PC-3 (cell line): Measurements from ENCODE around the gene SYNE1. TPM values are rescaled to one million over a fixed set of nuclear protein-coding genes. Genes with fewer than 3 reads are reported as not detected.
"Not testable (repeated sequence)": the region's sequence is repeated elsewhere in the genome, so short reads cannot be mapped to it uniquely, and the experiment has no call there.

Source experiments
- ATAC-seq: fragments of 200-7000 bp; cut with Tn5 transposase; 2 replicates; pipeline ENCODE4 v1.9.1; 2020; ENCODE audit warnings: mild to moderate bottlenecking, moderate library complexity
- BruUV-seq: library from RNA; stranded (reverse); fragments of 400-500 nt; replicated peaks from 2 replicates; lab custom pipeline; 2021; lab: Mats Ljungman, UMichigan
- CTCF ChIA-PET: fragments of 300-600 bp; sonication (Branson Sonifier 250); formaldehyde crosslinking; loops from one replicate; lab custom pipeline; 2022; ENCODE audit warnings: antibody characterized with exemption; lab: Charles Lee
- POLR2A ChIA-PET: fragments of 300-600 bp; sonication (Branson Sonifier 250); formaldehyde crosslinking; loops from one replicate; lab custom pipeline; 2022; ENCODE audit warnings: antibody characterized with exemption; ENCODE audit not compliant: unreplicated experiment; lab: Charles Lee
- DNase-seq: peaks from one replicate; pipeline ENCODE4 v3.0.0-alpha.2; 2015
- H2AFZ ChIP-seq: fragments of 300-600 bp; sonication (generic); 2 replicates; pipeline ENCODE4 v1.6.0; 2016; ENCODE audit warnings: antibody characterized with exemption, low read length
- H3F3A ChIP-seq: fragments of 300-600 bp; sonication (generic); one replicate; pipeline ENCODE4 v1.6.0; 2017; ENCODE audit warnings: antibody characterized with exemption, low read length, control low read depth, mild to moderate bottlenecking; ENCODE audit not compliant: unreplicated experiment
- H3K27ac ChIP-seq: fragments of 300-600 bp; sonication (generic); 2 replicates; pipeline ENCODE4 v1.5.1; 2016; ENCODE audit warnings: mild to moderate bottlenecking, low read length
- H3K27me3 ChIP-seq: fragments of 300-600 bp; sonication (generic); 2 replicates; pipeline ENCODE4 v1.6.1; 2016; ENCODE audit warnings: low read length, mixed read lengths
- H3K36me3 ChIP-seq: fragments of 300-600 bp; sonication (generic); 2 replicates; pipeline ENCODE4 v1.6.1; 2016; ENCODE audit warnings: low read depth, mixed run types, low read length, mixed read lengths
- H3K4me1 ChIP-seq: fragments of 300-600 bp; sonication (generic); 2 replicates; pipeline ENCODE4 v1.5.1; 2016; ENCODE audit warnings: low read length; ENCODE audit not compliant: insufficient read depth
- H3K4me2 ChIP-seq: fragments of 300-600 bp; sonication (generic); 2 replicates; pipeline ENCODE4 v1.6.0; 2016; ENCODE audit warnings: low read length
- H3K4me3 ChIP-seq: fragments of 300-600 bp; sonication (generic); 2 replicates; pipeline ENCODE4 v1.5.1; 2016; ENCODE audit warnings: mild to moderate bottlenecking, low read length, mixed read lengths
- H3K79me2 ChIP-seq: fragments of 300-600 bp; sonication (generic); 2 replicates; pipeline ENCODE4 v1.6.1; 2017; ENCODE audit warnings: low read length, mixed read lengths
- H3K9ac ChIP-seq: fragments of 300-600 bp; sonication (generic); 2 replicates; pipeline ENCODE4 v1.6.0; 2016; ENCODE audit warnings: mild to moderate bottlenecking, low read length
- H3K9me2 ChIP-seq: fragments of 300-600 bp; sonication (generic); replicated peaks from 2 replicates; pipeline ENCODE4 v1.6.1; 2016; ENCODE audit warnings: mixed run types, low read length, mixed read lengths
- H3K9me3 ChIP-seq: fragments of 300-600 bp; sonication (generic); 2 replicates; pipeline ENCODE4 v1.6.1; 2016; ENCODE audit warnings: low read length, mixed read lengths
- H4K20me1 ChIP-seq: fragments of 300-600 bp; sonication (generic); 2 replicates; pipeline ENCODE4 v1.6.1; 2016; ENCODE audit warnings: low read length, mixed read lengths
- CTCF ChIP-seq: fragments of 300-600 bp; sonication (generic); conservative IDR thresholded peaks from 2 replicates; pipeline ENCODE4 v1.5.1; 2017; ENCODE audit warnings: antibody characterized with exemption, low read depth, mild to moderate bottlenecking, low read length
- EZH2 ChIP-seq: fragments of 300-600 bp; sonication (generic); IDR thresholded peaks from one replicate; pipeline ENCODE4 v1.6.1; 2017; ENCODE audit warnings: antibody characterized with exemption, mild to moderate bottlenecking, low read length; ENCODE audit not compliant: unreplicated experiment
- EZH2phosphoT487 ChIP-seq: fragments of 300-600 bp; sonication (generic); IDR thresholded peaks from 2 replicates; pipeline ENCODE4 v1.6.1; 2018; ENCODE audit warnings: mild to moderate bottlenecking, antibody characterized with exemption, low read length, borderline replicate concordance
- intact Hi-C: fragments of 100-400 bp; cut with micrococcal nuclease; formaldehyde crosslinking; loops from 2 replicates; pipeline ENCODE4 v1.9.0; 2023
- total RNA-seq: library from RNA; depleted of rRNA; stranded (reverse); fragments of >200 nt; gene quantifications from 2 replicates; pipeline ENCODE4 v1.2.3, GENCODE V29; 2014

SYNE1 gene
- total RNA-seq, 1 experiment from 2014 or later, result 16.7 TPM

GRCh38 chr6:152499931-152500330 is 137.2 kb downstream of the SYNE1 start:
- H3K4me1 ChIP-seq, result peaks cover 17% of the 10 kb centered on the region
- H3K27ac ChIP-seq, result no peak overlapping the region
- H3K4me2 ChIP-seq, result no peak overlapping the region
- ATAC-seq (no peak), DNase-seq (no peak)
- H2AFZ ChIP-seq, result no peak overlapping the region
- H3F3A ChIP-seq, result no peaks in the 10 kb centered on the region
- TF ChIP-seq EZH2 (no peak), CTCF (no peak), EZH2phosphoT487 (no peak)
- ChIA-PET CTCF (no interaction called here), POLR2A (no interaction called here)
- H3K9ac ChIP-seq, result no peak overlapping the region
- H3K79me2 ChIP-seq, result no peaks in the 10 kb centered on the region
- no peaks in the 10 kb centered on the region for H3K36me3 ChIP-seq
- no peaks in the 10 kb centered on the region for H3K9me3 ChIP-seq
- no peaks in the 10 kb centered on the region for H3K9me2 ChIP-seq
- H3K4me3 ChIP-seq, result no peak overlapping the region
- no peaks in the 10 kb centered on the region for H3K27me3 ChIP-seq
- BruUV-seq, result no TSS peak
- no peaks in the 10 kb centered on the region for H4K20me1 ChIP-seq
- intact Hi-C loops, result no loop called here

- no peak for TF ChIP-seq EZH2phosphoT487
- no peak overlapping the region for H3K9ac ChIP-seq
- H2AFZ ChIP-seq, result no peak overlapping the region
- no peaks in the 10 kb centered on the region for H3K36me3 ChIP-seq
- POLR2A ChIA-PET, result no interaction called here
- DNase-seq (no peak), ATAC-seq (no peak)
- H3K4me2 ChIP-seq, result no peak overlapping the region
- CTCF ChIA-PET, result no interaction called here
- no peaks in the 10 kb centered on the region for H3F3A ChIP-seq
- intact Hi-C loops, result no loop called here
- H3K27ac ChIP-seq, result no peak overlapping the region
- no peaks in the 10 kb centered on the region for H3K9me3 ChIP-seq
- no TSS peak for BruUV-seq
- no peaks in the 10 kb centered on the region for H3K9me2 ChIP-seq
- H3K4me1 ChIP-seq, result no peaks in the 10 kb centered on the region
- H3K27me3 ChIP-seq, result no peaks in the 10 kb centered on the region
- no peak overlapping the region for H3K4me3 ChIP-seq
- no peaks in the 10 kb centered on the region for H4K20me1 ChIP-seq
- H3K79me2 ChIP-seq, result no peaks in the 10 kb centered on the region
Observed at GRCh38 chr6:152496731-152497130, 140.4 kb downstream of the SYNE1 start.

GRCh38 chr6:152495456-152495855 is 141.7 kb downstream of the SYNE1 start:
- H3K27ac ChIP-seq, H3K4me1 ChIP-seq, intact Hi-C loops, POLR2A ChIA-PET, H3K27me3 ChIP-seq, ATAC-seq, H3K9me3 ChIP-seq, CTCF ChIA-PET, H3K79me2 ChIP-seq, H3K4me3 ChIP-seq, H3F3A ChIP-seq, BruUV-seq, H3K36me3 ChIP-seq, H4K20me1 ChIP-seq, H3K9ac ChIP-seq, H2AFZ ChIP-seq, H3K9me2 ChIP-seq, H3K4me2 ChIP-seq: not testable (repeated sequence)
- peak; percentile 55 for DNase-seq

- H3K9ac ChIP-seq, POLR2A ChIA-PET, H3K4me2 ChIP-seq: not testable (repeated sequence)
Observed at GRCh38 chr6:152492281-152492680, 144.9 kb downstream of the SYNE1 start.

GRCh38 chr6:152491501-152491900 is 145.7 kb downstream of the SYNE1 start:
- H3K27ac ChIP-seq, H4K20me1 ChIP-seq, ATAC-seq, CTCF ChIA-PET, intact Hi-C loops, H3K4me3 ChIP-seq, DNase-seq, H3K9me3 ChIP-seq, H3K27me3 ChIP-seq, H3K4me2 ChIP-seq, H2AFZ ChIP-seq, H3K4me1 ChIP-seq, H3K9me2 ChIP-seq, H3K36me3 ChIP-seq, H3K79me2 ChIP-seq, POLR2A ChIA-PET, H3K9ac ChIP-seq, H3F3A ChIP-seq, BruUV-seq: not testable (repeated sequence)

More at GRCh38 chr6:152492281-152492680, 144.9 kb downstream of the SYNE1 start:
- BruUV-seq, H3K27ac ChIP-seq, H2AFZ ChIP-seq, H3K9me2 ChIP-seq, H3K79me2 ChIP-seq, ATAC-seq, H3K9me3 ChIP-seq, H3F3A ChIP-seq, H3K36me3 ChIP-seq, CTCF ChIA-PET, intact Hi-C loops, DNase-seq, H3K4me1 ChIP-seq, H3K4me3 ChIP-seq, H4K20me1 ChIP-seq, H3K27me3 ChIP-seq: not testable (repeated sequence)

GRCh38 chr6:152490971-152491378 is 146.2 kb downstream of the SYNE1 start:
- DNase-seq, H3K9me2 ChIP-seq, H3K4me3 ChIP-seq, H3K36me3 ChIP-seq, intact Hi-C loops, H3K9ac ChIP-seq, H3K27ac ChIP-seq, H4K20me1 ChIP-seq, H3K4me1 ChIP-seq, H3K9me3 ChIP-seq, H3K27me3 ChIP-seq, H3F3A ChIP-seq, H3K79me2 ChIP-seq, H3K4me2 ChIP-seq, BruUV-seq, ATAC-seq, POLR2A ChIA-PET, CTCF ChIA-PET, H2AFZ ChIP-seq: not testable (repeated sequence)
